Ovary (tissue), 9 donors: ENCODE results near the gene SGMS2. TPM values are rescaled to one million over a fixed set of nuclear protein-coding genes. Genes with fewer than 3 reads are reported as not detected.

ENCODE experiments used
- DNase-seq, 5 donors: peaks; one replicate each; pipeline ENCODE4 v3.0.0-alpha.2; 2019 to 2020
- H3K27ac ChIP-seq, 2 donors: fragments of 200-600 bp; one replicate each; pipeline versions ENCODE4 v1.5.1 to v1.8.0; 2019 to 2022
- H3K27me3 ChIP-seq: fragments of 200-600 bp; one replicate; pipeline ENCODE4 v1.8.0; 2022
- H3K36me3 ChIP-seq: fragments of 200-600 bp; sonication (generic); one replicate; pipeline ENCODE4 v1.5.1; 2019
- H3K4me1 ChIP-seq: one replicate; pipeline ENCODE4 v1.8.1; 2013; ENCODE audit warnings: mild to moderate bottlenecking, moderate library complexity; ENCODE audit not compliant: insufficient read depth
- H3K4me3 ChIP-seq: fragments of 200-600 bp; sonication (generic); one replicate; pipeline ENCODE4 v1.5.1; 2017
- H3K9me3 ChIP-seq, 2 donors: fragments of 200-600 bp in 1 of 2; sonication (generic) in 1 of 2; one replicate each; pipeline versions ENCODE4 v1.5.1 to v1.8.1; 2013 to 2019; ENCODE audit warnings: mild to moderate bottlenecking in 1 of 2, moderate library complexity in 1 of 2
- CTCF ChIP-seq, 3 donors: fragments of 450-650 bp in 2 of 3; fragments of 200-600 bp in 1 of 3; IDR thresholded peaks; one replicate each; pipeline versions ENCODE4 v1.5.1 to v1.8.0; 2016 to 2022; ENCODE audit warnings: antibody characterized with exemption in 3 of 3, mild to moderate bottlenecking in 1 of 3
- EP300 ChIP-seq: sonication (generic); formaldehyde crosslinking; IDR thresholded peaks from one replicate; pipeline ENCODE4 v1.6.1; 2017; ENCODE audit warnings: antibody characterized with exemption
- POLR2A ChIP-seq: fragments of 450-650 bp; IDR thresholded peaks from one replicate; pipeline ENCODE4 v1.6.1; 2017; ENCODE audit warnings: antibody characterized with exemption, mild to moderate bottlenecking, moderate library complexity
- WGBS, 3 donors: extraction: QIAGEN DNeasy Blood & Tissue Kit in 1 of 3; methylation state at CpG; one replicate each; pipeline versions ENCODE4 v1.1.5 to v1.1.7; 2013 to 2017; 5-methylcytosine and 5-hydroxymethylcytosine counted together
- intact Hi-C, 4 donors: fragments of 100-400 bp; cut with DNase I; formaldehyde crosslinking; loops; one replicate each; pipeline versions ENCODE4 v1.11.0 to v1.15.1; 2022 to 2023
- polyA plus RNA-seq, 2 donors: library from polyadenylated mRNA; stranded (reverse); fragments of 200-250 nt in 1 of 2; fragments of 350-450 nt in 1 of 2; fragmentation: Illumina TruSeq in 1 of 2; extraction: RNeasy Lipid Tissue Mini Kit (QIAGEN cat#74804) in 1 of 2; gene quantifications; one replicate each; pipeline ENCODE4 v1.2.3, GENCODE V29; 2013 to 2014
- total RNA-seq, 7 donors: library from RNA; depleted of rRNA in 2 of 7; stranded (reverse); fragments of >200 nt in 2 of 7; fragmentation: NEBNext Ultra II Directional in 3 of 7; extraction: Animal tissue kit (Norgen Biotek cat#: 25700) in 3 of 7; gene quantifications; one replicate each; pipeline versions ENCODE4 v1.1.0 to v1.2.4, GENCODE V29; 2016 to 2023
- donor health status: DM: no; HTN: no; CAD: no; lungs with moderate emphysema.
- donor health status: DM: no; HTN: no; CAD: no.
- donor health status: Bipolar disorder and iron deficiency.
- donor health status: DM: yes; HTN: yes; CAD: no.
- donor health status: DM: no; HTN: no; CAD: no.
- donor health status: DM: yes; HTN: yes; CAD: no.

SGMS2 gene
- total and polyA plus RNA-seq, 9 donors: 1.2 to 156 (median 6.9) TPM

- Histone ChIP-seq H3K4me3 (no peak overlapping the region), H3K27ac (no peak overlapping the region), H3K9me3 (no peaks in the 10 kb centered on the region), H3K36me3 (no peaks in the 10 kb centered on the region), H3K27me3 (no peaks in the 10 kb centered on the region), H3K4me1 (no peaks in the 10 kb centered on the region)
- WGBS, 3 donors: 82 to 89% (median 83%) methylated on average over 2 of the region's 2 CpGs
- intact Hi-C loops: loop anchor here in 1 of 4 donors (1.0 kb wide), 1 partner anchor 20 kb away; no protein-coding TSS in a partner anchor
- TF ChIP-seq EP300 (no peak), CTCF (IDR thresholded peaks at IDR 0.05) (no peak), POLR2A (no peak)
- no peak for DNase-seq
Measured at GRCh38 chr4:107863850-107864371, 39.2 kb downstream of the SGMS2 start.

GRCh38 chr4:107866726-107867125 lies 42.0 kb downstream of the SGMS2 start:
- no peak for DNase-seq
- no peaks in the 10 kb centered on the region for H3K36me3 ChIP-seq
- intact Hi-C loops: no loop called here
- H3K9me3 ChIP-seq: no peaks in the 10 kb centered on the region
- TF ChIP-seq CTCF (IDR thresholded peaks at IDR 0.05): no peak
- no peak for TF ChIP-seq POLR2A
- TF ChIP-seq EP300: no peak
- no peak overlapping the region for H3K27ac ChIP-seq
- H3K4me3 ChIP-seq: no peak overlapping the region
- no peaks in the 10 kb centered on the region for H3K4me1 ChIP-seq
- no peaks in the 10 kb centered on the region for H3K27me3 ChIP-seq
- WGBS, 3 donors: 90 to 98% (median 92%) methylated on average over 1 of the region's 1 CpG

GRCh38 chr4:107870236-107870635 lies 45.5 kb downstream of the SGMS2 start:
- intact Hi-C loops: no loop called here
- Histone ChIP-seq H3K9me3 (no peaks in the 10 kb centered on the region), H3K27me3 (no peaks in the 10 kb centered on the region), H3K36me3 (no peaks in the 10 kb centered on the region), H3K4me3 (no peak overlapping the region), H3K27ac (no peak overlapping the region), H3K4me1 (no peaks in the 10 kb centered on the region)
- no peak for DNase-seq
- TF ChIP-seq POLR2A (no peak), EP300 (no peak), CTCF (IDR thresholded peaks at IDR 0.05) (no peak)
- 5 to 20% (median 15%) methylated on average over 6 of the region's 6 CpGs for whole genome bisulfite sequencing, 3 donors

GRCh38 chr4:107870916-107871786 lies 46.4 kb downstream of the SGMS2 start:
- no peak overlapping the region for H3K4me3 ChIP-seq
- TF ChIP-seq POLR2A (no peak), CTCF (IDR thresholded peaks at IDR 0.05) (no peak), EP300 (no peak)
- DNase-seq: no peak
- H3K4me1 ChIP-seq: no peaks in the 10 kb centered on the region
- no peaks in the 10 kb centered on the region for H3K36me3 ChIP-seq
- no peak overlapping the region for H3K27ac ChIP-seq
- WGBS, 3 donors: 10 to 16% (median 10%) methylated on average over 8 of the region's 8 CpGs
- no peaks in the 10 kb centered on the region for H3K9me3 ChIP-seq
- H3K27me3 ChIP-seq: no peaks in the 10 kb centered on the region
- intact Hi-C loops: no loop called here
